ENCODE measurements around the gene KLF16.

GRCh38 chr19:1871140-1871597 lies 7.8 kb upstream of the KLF16 start:
- TF ChIP-seq CTCF (IDR thresholded peaks at IDR 0.05): no peak
- no peak for TF ChIP-seq ZFX (IDR thresholded peaks at IDR 0.05; ENCODE audit: borderline replicate concordance)
